Measurements from ENCODE around the gene MTERF2. TPM values are rescaled to one million over a fixed set of nuclear protein-coding genes. Genes with fewer than 3 reads are reported as not detected.

Gene MTERF2
- total and polyA plus RNA-seq, 4 donors: 6.4 to 18.9 (median 13.7) TPM

DNA sequence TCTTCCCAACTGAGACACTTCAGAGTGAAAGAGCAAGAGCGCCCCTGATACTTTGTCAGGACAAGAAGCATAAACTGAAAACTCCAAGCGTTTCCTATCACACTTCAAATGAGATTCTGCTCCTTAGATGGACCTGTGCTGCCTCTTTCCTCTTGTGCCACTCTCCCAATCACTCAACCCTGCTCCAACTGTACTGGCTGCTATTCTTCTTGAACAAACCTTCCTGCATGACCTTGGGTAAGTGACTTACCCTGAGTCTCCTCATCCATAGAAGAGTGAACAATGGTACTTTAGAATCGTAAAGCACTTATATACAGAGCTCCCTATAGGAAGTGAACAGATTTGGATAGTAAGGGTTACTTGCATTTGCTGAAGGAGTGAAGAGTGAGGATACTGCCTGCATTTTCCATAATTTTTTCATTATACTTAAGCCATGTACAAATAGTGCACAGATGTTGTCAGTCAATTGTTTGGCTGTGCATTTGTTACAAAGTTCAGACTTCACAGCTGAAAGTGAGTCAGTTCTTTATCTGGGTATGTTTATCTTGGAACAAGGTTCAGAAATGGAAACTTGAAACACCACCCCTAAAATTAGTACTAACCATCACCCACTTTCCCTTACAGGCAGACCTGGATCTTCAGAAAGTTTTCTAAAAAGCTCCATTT is 10.8 kb downstream of the MTERF2 start:
- Histone ChIP-seq H3K27ac (ENCODE audit: low read depth in 1 of 2, low read length in 2 of 2) (peak overlapping the region; percentile 77 to 79), H3K4me3 (ENCODE audit: low read depth in 1 of 3, low read length in 3 of 3) (no peak overlapping the region), H3K27me3 (ENCODE audit: control insufficient read depth in 4 of 4, insufficient read depth in 4 of 4, low read length in 3 of 4) (no peaks in the 10 kb centered on the region), H3K9ac (ENCODE audit: low read depth in 1 of 2, low read length in 2 of 2) (no peak overlapping the region), H3K4me1 (ENCODE audit: control insufficient read depth in 4 of 4, insufficient read depth in 4 of 4, low read length in 3 of 4) (peaks cover 18 to 52% (median 28%) of the 10 kb centered on the region in 4 donors), H3K9me3 (ENCODE audit: control insufficient read depth in 4 of 4, low read length in 3 of 4) (no peaks in the 10 kb centered on the region), H3K36me3 (ENCODE audit: control insufficient read depth in 4 of 4, insufficient read depth in 3 of 4, low read depth in 1 of 4, low read length in 3 of 4) (peaks cover 1 to 5% (median 3%) of the 10 kb centered on the region in 4 donors)
- DNase-seq (ENCODE audit: low spot score): no peak
- WGBS: 86% methylated on average over 3 of the region's 3 CpGs
- TF ChIP-seq GABPA (IDR thresholded peaks at IDR 0.05 in 1 of 2, conservative IDR thresholded peaks at IDR 0.05 in 1 of 2): no peak
- TF ChIP-seq EGR1 (IDR thresholded peaks at IDR 0.05; ENCODE audit: low read depth in 2 of 2): no peak
- TF ChIP-seq HNF4A (conservative IDR thresholded peaks at IDR 0.05): peak; percentile 85 to 90
- TF ChIP-seq YY1 (IDR thresholded peaks at IDR 0.05): peak; percentile 72
- TF ChIP-seq, protein P1, sequence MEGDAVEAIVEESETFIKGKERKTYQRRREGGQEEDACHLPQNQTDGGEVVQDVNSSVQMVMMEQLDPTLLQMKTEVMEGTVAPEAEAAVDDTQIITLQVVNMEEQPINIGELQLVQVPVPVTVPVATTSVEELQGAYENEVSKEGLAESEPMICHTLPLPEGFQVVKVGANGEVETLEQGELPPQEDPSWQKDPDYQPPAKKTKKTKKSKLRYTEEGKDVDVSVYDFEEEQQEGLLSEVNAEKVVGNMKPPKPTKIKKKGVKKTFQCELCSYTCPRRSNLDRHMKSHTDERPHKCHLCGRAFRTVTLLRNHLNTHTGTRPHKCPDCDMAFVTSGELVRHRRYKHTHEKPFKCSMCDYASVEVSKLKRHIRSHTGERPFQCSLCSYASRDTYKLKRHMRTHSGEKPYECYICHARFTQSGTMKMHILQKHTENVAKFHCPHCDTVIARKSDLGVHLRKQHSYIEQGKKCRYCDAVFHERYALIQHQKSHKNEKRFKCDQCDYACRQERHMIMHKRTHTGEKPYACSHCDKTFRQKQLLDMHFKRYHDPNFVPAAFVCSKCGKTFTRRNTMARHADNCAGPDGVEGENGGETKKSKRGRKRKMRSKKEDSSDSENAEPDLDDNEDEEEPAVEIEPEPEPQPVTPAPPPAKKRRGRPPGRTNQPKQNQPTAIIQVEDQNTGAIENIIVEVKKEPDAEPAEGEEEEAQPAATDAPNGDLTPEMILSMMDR (IDR thresholded peaks at IDR 0.05; ENCODE audit: low read depth, low read length, missing input control): no peak
- peak; percentile 83 for TF ChIP-seq SP1 (IDR thresholded peaks at IDR 0.05)
- TF ChIP-seq HNF4G (IDR thresholded peaks at IDR 0.05): peak; percentile 76
- TF ChIP-seq, protein P2, sequence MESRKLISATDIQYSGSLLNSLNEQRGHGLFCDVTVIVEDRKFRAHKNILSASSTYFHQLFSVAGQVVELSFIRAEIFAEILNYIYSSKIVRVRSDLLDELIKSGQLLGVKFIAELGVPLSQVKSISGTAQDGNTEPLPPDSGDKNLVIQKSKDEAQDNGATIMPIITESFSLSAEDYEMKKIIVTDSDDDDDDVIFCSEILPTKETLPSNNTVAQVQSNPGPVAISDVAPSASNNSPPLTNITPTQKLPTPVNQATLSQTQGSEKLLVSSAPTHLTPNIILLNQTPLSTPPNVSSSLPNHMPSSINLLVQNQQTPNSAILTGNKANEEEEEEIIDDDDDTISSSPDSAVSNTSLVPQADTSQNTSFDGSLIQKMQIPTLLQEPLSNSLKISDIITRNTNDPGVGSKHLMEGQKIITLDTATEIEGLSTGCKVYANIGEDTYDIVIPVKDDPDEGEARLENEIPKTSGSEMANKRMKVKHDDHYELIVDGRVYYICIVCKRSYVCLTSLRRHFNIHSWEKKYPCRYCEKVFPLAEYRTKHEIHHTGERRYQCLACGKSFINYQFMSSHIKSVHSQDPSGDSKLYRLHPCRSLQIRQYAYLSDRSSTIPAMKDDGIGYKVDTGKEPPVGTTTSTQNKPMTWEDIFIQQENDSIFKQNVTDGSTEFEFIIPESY (IDR thresholded peaks at IDR 0.05): peak; percentile 52
- TF ChIP-seq RXRA (IDR thresholded peaks at IDR 0.05): peak; percentile 64 to 73
- peak; percentile 93 to 96 for TF ChIP-seq JUND (IDR thresholded peaks at IDR 0.05)
- TF ChIP-seq, protein P3, sequence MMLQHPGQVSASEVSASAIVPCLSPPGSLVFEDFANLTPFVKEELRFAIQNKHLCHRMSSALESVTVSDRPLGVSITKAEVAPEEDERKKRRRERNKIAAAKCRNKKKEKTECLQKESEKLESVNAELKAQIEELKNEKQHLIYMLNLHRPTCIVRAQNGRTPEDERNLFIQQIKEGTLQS (IDR thresholded peaks at IDR 0.05): peak; percentile 76
- TF ChIP-seq NR2F2 (IDR thresholded peaks at IDR 0.05): no peak
- TF ChIP-seq FOXA2 (IDR thresholded peaks at IDR 0.05): peak; percentile 70
- TF ChIP-seq FOXA1 (IDR thresholded peaks at IDR 0.05): peak; percentile 55
- peak in 1 of 2 donors; percentile 8 for TF ChIP-seq RAD21 (IDR thresholded peaks at IDR 0.05)
- no peak for TF ChIP-seq TAF1 (conservative IDR thresholded peaks at IDR 0.05)
- TF ChIP-seq, protein P4, sequence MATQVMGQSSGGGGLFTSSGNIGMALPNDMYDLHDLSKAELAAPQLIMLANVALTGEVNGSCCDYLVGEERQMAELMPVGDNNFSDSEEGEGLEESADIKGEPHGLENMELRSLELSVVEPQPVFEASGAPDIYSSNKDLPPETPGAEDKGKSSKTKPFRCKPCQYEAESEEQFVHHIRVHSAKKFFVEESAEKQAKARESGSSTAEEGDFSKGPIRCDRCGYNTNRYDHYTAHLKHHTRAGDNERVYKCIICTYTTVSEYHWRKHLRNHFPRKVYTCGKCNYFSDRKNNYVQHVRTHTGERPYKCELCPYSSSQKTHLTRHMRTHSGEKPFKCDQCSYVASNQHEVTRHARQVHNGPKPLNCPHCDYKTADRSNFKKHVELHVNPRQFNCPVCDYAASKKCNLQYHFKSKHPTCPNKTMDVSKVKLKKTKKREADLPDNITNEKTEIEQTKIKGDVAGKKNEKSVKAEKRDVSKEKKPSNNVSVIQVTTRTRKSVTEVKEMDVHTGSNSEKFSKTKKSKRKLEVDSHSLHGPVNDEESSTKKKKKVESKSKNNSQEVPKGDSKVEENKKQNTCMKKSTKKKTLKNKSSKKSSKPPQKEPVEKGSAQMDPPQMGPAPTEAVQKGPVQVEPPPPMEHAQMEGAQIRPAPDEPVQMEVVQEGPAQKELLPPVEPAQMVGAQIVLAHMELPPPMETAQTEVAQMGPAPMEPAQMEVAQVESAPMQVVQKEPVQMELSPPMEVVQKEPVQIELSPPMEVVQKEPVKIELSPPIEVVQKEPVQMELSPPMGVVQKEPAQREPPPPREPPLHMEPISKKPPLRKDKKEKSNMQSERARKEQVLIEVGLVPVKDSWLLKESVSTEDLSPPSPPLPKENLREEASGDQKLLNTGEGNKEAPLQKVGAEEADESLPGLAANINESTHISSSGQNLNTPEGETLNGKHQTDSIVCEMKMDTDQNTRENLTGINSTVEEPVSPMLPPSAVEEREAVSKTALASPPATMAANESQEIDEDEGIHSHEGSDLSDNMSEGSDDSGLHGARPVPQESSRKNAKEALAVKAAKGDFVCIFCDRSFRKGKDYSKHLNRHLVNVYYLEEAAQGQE (IDR thresholded peaks at IDR 0.05): peak; percentile 50
- TF ChIP-seq, protein P5, sequence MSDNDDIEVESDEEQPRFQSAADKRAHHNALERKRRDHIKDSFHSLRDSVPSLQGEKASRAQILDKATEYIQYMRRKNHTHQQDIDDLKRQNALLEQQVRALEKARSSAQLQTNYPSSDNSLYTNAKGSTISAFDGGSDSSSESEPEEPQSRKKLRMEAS (IDR thresholded peaks at IDR 0.05): peak; percentile 10

Data from liver (tissue), 9 donors.